ENCODE results near the gene EIF2AK3.

DNA sequence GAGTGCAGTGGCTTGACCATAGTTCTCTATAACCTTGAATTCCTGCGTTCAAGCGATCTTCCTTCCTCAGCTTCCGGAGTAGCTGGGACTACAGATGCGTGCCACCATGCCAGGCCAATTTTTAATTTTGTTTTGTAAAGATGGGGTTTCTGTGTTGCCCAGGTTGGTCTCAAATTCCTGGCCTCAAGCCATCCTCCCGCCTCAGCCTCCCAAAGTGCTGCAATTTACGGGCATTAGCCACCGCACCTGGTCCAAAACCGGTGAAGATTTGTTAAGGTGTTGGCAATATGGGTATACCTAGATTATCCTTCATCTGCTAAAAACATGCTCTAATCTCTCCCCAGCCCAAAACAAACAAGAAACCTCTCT, 1.3 kb upstream of the EIF2AK3 start:
- no peak for TF ChIP-seq POLR2A (IDR thresholded peaks at IDR 0.05; ENCODE audit: low read depth, low read length)
- TF ChIP-seq POLR2AphosphoS5 (IDR thresholded peaks at IDR 0.05; ENCODE audit: low read depth, low read length) = no peak
- TF ChIP-seq TAF1 (IDR thresholded peaks at IDR 0.05; ENCODE audit: low read depth, low read length) = no peak
- no peak for TF ChIP-seq SPI1 (IDR thresholded peaks at IDR 0.05; ENCODE audit: low read depth, low read length)
- TF ChIP-seq PAX5 (IDR thresholded peaks at IDR 0.05; ENCODE audit: insufficient read depth, low read length, severe bottlenecking) = no peak
